GM18861 (cell line): ENCODE results near the gene ANAPC4.
A peak's percentile ranks its signal among the peaks of the same experiment; 100 is the strongest.

Source experiments
- ATAC-seq: cut with Tn5 transposase; IDR thresholded peaks from one replicate; pipeline ENCODE4 v1.9.1; 2021; ENCODE audit not compliant: unreplicated experiment

ANAPC4 gene

DNA sequence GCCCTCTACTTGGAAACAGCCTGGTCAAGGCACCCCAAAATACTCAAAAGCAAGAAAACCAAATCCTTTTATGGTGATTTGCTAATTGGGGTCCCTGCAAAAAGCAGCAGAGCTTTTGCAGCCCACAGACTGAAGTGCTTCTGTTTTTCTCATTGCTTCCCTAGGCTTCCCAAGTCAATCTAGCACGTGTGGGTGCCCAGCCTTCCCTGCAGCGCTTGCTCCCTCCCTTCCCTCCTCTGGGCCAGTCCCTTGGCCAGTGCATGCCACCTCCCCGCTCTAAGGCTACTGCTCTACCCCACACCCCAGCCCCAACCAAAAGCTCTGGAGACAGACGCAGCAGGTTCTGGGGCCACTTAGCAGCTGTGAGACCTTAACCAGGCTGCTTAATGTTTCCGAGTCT is 53.6 kb downstream of the ANAPC4 start:
- ATAC-seq: no peak

DNA sequence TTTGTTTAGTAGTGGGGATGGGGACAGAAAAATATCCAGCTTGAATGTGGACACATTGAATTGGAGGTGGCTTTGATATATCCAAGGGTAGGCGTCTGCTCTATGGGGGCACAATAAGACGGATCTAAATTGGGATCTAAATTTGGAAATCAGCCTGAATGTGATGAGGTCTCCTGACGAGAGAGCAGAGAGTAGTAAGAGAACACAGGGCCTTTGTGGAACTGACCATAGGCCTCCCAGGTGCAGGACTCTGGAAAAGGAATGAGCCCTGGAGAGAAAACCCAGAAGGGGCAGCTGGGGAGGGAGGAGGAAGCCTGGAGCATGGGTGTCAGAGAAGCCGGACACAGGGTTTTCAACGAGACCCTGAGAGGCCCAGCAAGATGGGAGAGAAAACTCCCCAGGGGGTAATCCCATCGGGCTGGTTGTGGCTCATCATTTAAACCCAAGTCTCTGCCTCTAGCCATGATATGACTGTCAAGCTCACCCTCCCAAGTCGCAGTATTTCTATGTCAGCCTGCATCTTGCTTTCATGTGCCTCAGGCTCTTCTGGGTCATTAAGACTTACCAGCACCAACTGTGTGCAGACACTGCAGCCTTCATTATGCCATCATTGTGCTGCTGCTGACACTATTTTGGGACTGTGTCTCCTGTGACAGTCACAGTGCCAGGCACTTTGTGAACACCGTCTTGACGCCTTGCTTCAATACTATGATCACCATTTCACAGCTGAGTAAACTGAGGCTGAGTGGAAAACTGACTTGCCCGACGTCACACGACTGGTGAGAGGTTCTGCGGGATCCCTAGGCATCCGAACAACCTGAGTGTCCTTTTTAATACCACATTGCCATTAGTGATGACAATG is 57.1 kb downstream of the ANAPC4 start:
- ATAC-seq: no peak

GRCh38 chr4:25437926-25438325 is 60.9 kb downstream of the ANAPC4 start:
- ATAC-seq: no peak

DNA sequence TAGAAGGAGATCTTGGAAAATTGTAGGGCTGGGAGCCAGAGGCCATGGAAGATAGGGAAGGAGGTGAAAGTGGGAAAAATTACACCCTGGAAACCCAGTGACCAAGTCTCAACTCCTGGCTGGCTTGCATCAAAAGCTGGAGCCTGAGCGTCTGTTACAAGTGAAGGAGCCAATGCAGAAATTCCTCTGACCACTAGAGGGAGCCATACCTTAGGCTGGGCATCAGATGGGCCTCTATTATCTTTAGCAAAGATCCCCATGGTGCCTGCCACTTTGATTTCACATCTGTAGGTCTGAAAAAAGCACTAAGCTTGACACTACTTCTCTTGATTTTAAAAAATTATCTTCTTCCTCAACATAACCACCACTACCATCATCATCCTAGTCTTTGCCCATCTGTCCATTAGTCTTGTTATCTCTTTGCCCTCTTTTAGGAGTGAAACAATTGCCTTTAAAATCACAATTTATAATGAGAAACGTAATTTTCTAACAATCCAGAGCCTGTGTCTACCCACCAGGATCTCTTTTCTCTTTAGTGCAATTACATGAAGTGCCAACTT is 62.9 kb downstream of the ANAPC4 start:
- peak; percentile 92 for ATAC-seq

DNA sequence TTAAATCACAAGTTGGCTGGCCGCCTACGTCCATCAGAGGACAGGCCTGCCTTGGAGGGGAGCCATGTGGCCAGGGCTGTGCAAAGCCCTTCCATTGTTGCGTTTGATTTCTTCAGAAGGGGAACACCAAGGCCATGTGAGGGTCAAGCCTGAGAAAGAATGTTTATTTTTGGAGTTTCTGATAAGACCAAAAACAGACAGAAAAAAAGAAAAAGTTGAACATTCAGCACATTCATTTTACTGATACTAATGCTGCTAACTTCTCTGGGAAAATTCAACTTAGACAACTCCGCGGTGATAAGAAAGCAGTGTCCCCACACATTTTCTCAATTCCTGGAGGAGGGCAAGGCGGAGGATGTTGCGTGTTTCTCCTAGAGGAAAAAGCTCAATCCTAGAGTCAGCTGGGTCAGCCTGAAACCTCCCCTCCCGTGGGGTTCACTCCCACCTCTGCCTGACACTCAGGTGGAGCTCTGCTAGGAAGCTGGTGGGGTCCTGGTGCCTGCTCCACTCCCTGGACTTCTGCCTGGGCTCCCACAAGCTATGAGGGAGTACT is 63.5 kb downstream of the ANAPC4 start:
- ATAC-seq: no peak

- no peak for ATAC-seq
These were observed 64.6 kb downstream of the ANAPC4 start for GRCh38 chr4:25441519-25442117.

GRCh38 chr4:25442863-25443307 is 65.8 kb downstream of the ANAPC4 start:
- no peak for ATAC-seq

- no peak for ATAC-seq
These were observed 66.8 kb downstream of the ANAPC4 start for GRCh38 chr4:25443851-25444250.

DNA sequence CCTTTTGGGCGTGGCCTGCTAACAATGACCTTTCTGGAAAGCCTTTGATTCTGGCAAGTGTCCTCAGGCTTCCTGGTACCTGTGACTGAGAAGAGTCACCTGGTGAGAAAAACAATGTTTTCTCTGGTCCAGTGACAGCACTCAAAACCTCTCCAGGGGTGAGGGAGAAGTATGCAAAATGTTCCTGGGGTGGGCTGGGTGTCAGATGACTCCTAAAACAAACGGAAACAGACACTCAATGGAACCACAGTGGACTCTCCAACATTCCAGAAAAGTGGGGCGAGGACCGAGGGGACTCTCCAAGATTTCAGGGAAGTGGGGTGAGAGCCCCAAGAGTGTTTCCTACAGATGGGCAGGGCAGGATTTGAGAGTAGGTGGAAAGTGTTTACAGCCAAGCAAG is 69.5 kb downstream of the ANAPC4 start:
- ATAC-seq: no peak

- ATAC-seq: no peak
These were observed 71.5 kb downstream of the ANAPC4 start for GRCh38 chr4:25448379-25449109.

GRCh38 chr4:25449270-25449669 is 72.2 kb downstream of the ANAPC4 start:
- ATAC-seq: no peak

DNA sequence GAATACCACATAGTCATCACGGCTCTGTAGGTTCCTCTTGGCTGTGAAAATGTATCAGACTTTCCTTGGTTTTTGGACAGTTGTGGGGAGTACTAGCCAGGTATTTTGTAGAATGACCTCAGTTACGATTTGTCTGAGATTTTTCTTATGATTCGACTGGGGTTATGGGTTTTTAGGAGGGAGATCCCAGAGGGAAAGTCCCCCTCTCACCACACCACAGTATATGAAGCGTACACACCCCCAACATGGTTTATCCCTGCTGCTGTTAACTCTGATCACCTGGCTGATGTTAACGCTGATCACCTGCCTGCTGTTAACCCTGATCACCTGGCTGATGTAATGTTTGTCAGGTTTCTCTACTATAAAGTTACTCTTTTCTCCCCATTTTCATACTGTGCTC is 72.6 kb downstream of the ANAPC4 start:
- ATAC-seq: no peak

GRCh38 chr4:25450491-25450901 is 73.4 kb downstream of the ANAPC4 start:
- ATAC-seq: no peak

DNA sequence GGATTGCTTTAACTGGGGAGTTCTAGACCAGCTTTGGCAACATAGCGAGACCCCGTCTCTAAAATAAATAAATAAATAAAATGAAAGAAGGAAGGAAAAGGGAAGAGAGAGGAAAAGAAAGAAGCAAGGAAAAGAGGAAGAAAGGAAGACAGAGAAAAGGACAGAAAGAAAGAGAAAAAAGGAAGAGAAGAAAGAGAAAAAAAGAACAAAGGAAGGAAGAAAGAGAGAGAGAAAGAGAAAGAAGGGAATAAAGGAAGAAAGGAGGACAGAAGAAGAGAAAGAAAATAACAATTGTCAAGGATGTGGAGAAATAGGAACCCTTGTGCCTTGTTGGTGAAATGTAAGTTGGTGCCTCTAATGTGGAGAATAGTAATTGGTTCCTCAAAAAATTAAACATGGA is 74.6 kb downstream of the ANAPC4 start:
- ATAC-seq: no peak

- no peak for ATAC-seq
These were observed 75.0 kb downstream of the ANAPC4 start for GRCh38 chr4:25452081-25452480.

GRCh38 chr4:25454476-25454875 is 77.4 kb downstream of the ANAPC4 start:
- ATAC-seq: no peak

DNA sequence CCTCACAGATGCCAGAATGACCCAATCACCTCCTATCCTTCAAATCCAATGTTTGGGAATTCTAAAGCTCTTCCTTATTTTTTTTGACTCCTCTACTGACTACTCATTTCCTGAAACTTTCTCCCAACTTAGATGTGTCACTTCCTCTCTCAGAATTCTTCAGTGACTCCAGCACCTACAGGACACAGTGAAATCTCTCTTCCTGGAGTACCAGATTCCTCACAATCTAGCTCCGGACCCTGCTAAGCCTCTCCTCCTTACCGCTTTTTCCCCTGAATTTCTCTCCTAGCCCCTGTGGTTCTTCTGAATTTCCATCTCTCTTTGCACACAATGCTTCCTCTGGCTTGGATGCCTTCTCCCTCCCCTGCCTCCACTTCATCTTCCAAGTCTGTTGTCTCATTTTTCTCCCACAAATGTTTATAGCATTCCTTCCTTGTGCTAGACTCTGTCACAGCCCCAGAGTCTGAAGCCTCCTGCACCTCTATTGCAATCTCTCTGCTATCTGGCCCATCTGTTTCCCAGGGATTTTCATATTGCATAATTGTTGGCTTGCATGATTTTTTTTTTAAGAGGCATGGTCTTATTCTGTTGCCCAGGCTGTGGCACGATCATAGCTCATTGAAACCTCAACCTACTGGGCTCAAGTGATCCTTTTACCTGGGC is 80.1 kb downstream of the ANAPC4 start:
- ATAC-seq: no peak

DNA sequence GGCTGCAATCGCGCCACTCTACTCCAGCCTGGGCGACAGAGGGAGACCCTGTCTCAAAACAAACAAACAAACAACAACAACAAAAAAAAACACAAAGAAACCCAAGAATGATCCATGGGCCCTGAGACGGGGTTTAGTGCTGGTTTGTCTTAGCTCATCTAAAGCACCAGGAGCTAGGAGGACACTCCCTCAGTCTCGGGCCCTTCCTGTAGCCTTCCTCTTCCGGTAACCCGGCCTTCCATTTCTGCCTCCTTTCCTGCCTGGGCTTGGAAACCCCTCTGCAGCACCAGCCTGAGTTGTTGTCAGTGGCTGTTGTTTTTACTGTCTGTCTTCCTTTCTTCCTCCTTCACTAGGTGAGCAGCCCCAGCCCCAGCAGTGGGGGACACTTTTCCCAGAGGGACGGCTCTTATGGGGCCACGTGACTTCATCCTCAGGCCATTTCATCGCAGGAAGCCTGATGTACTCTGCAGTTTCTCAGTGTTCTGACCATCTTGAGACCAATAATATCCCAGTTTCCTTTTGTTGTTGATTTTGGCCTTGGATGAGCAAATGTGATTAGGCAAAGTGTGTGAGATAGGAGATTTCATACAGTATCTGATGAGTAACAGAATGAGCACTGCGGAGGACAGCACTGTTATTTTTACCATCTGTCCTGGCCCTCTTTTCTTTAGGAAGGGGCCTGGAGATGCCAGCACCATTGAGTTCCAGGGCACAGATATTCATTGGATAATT is 90.1 kb downstream of the ANAPC4 start:
- ATAC-seq: no peak

- ATAC-seq: no peak
These were observed 90.8 kb downstream of the ANAPC4 start for GRCh38 chr4:25467843-25468242.
